GM12878 (cell line): Measurements from ENCODE around the gene IL1R2. TPM values are rescaled to one million over a fixed set of nuclear protein-coding genes. Genes with fewer than 3 reads are reported as not detected.

Source experiments
- ATAC-seq: fragments of 200-7000 bp; cut with Tn5 transposase; 3 replicates; pipeline ENCODE4 v1.9.1; 2020; ENCODE audit warnings: mild to moderate bottlenecking, moderate library complexity
- BruUV-seq: library from RNA; stranded (reverse); fragments of 400-500 nt; replicated peaks from 2 replicates; lab custom pipeline; 2021; lab: Mats Ljungman, UMichigan
- CTCF ChIA-PET: fragments of 300-600 bp; sonication (Branson Sonifier 250); formaldehyde crosslinking; extraction: SDS; loops from one replicate; lab custom pipeline; 2021; ENCODE audit warnings: inconsistent platforms; lab: Yijun Ruan, JAX
- POLR2A ChIA-PET: fragments of 350-600 bp; formaldehyde crosslinking; extraction: SDS; loops from one replicate; lab custom pipeline; 2021; ENCODE audit warnings: inconsistent platforms; lab: Charles Lee
- RAD21 ChIA-PET: fragments of 300-600 bp; sonication (Branson Sonifier 250); formaldehyde crosslinking; loops from one replicate; lab custom pipeline; 2023; ENCODE audit warnings: antibody characterized with exemption; ENCODE audit not compliant: unreplicated experiment; lab: Charles Lee
- SMC1A ChIA-PET: fragments of 300-600 bp; sonication (Branson Sonifier 250); formaldehyde crosslinking; loops from one replicate; lab custom pipeline; 2023; ENCODE audit not compliant: unreplicated experiment, uncharacterized antibody; lab: Charles Lee
- DNase-seq: peaks from one replicate; pipeline ENCODE4 v3.0.0-alpha.2; 2011; ENCODE audit warnings: low read depth, low spot score
- FAIRE-seq: peaks from 3 replicates; lab custom pipeline; 2011; peaks lifted over from hg19 to GRCh38; lab: Jason Lieb, UNC
- H2AFZ ChIP-seq: 2 replicates; pipeline ENCODE4 v1.6.0; 2011; ENCODE audit warnings: low read depth, low read length, control low read depth; ENCODE audit not compliant: control insufficient read depth
- H3K27ac ChIP-seq: 2 replicates; pipeline ENCODE4 v1.5.1; 2011; ENCODE audit warnings: control low read depth; ENCODE audit not compliant: control insufficient read depth, insufficient read depth
- H3K27me3 ChIP-seq, 2 experiments: replicated peaks in 1 of 2; 2 replicates each; pipeline versions ENCODE4 v1.6.0 to v1.6.1; 2011; ENCODE audit warnings: low read length in 1 of 2; ENCODE audit not compliant: control insufficient read depth in 2 of 2, insufficient read depth in 2 of 2
- H3K36me3 ChIP-seq, 2 experiments: 2 replicates each; pipeline ENCODE4 v1.5.1; 2011; ENCODE audit warnings: low read length in 1 of 2; ENCODE audit not compliant: control insufficient read depth in 2 of 2, insufficient read depth in 2 of 2
- H3K4me1 ChIP-seq: 2 replicates; pipeline ENCODE4 v1.6.1; 2011; ENCODE audit warnings: mild to moderate bottlenecking, low read length, moderate library complexity, mixed read lengths; ENCODE audit not compliant: control insufficient read depth, insufficient read depth
- H3K4me2 ChIP-seq: 2 replicates; pipeline ENCODE4 v1.6.0; 2011; ENCODE audit warnings: control low read depth; ENCODE audit not compliant: control insufficient read depth, insufficient read depth
- H3K4me3 ChIP-seq: fragments of 200-600 bp; sonication (generic); 2 replicates; pipeline ENCODE4 v1.5.1; 2016
- H3K79me2 ChIP-seq: 2 replicates; pipeline ENCODE4 v1.6.0; 2011; ENCODE audit warnings: low read length; ENCODE audit not compliant: control insufficient read depth, insufficient read depth
- H3K9ac ChIP-seq: 2 replicates; pipeline ENCODE4 v1.8.0; 2011; ENCODE audit warnings: low read length, control low read depth, mixed read lengths; ENCODE audit not compliant: control insufficient read depth, insufficient read depth
- H3K9me3 ChIP-seq: replicated peaks from 3 replicates; pipeline ENCODE4 v1.5.1; 2011; ENCODE audit warnings: mild to moderate bottlenecking, low read length; ENCODE audit not compliant: control insufficient read depth, insufficient read depth
- H4K20me1 ChIP-seq: 2 replicates; pipeline ENCODE4 v1.6.0; 2011; ENCODE audit not compliant: control insufficient read depth, insufficient read depth
- BCL3 ChIP-seq: IDR thresholded peaks from 2 replicates; pipeline ENCODE4 v1.6.1; 2011; ENCODE audit warnings: borderline replicate concordance, low read depth, mild to moderate bottlenecking, moderate library complexity, low read length; ENCODE audit not compliant: insufficient read depth, poor library complexity, severe bottlenecking
- CHD2 ChIP-seq: IDR thresholded peaks from 2 replicates; pipeline ENCODE4 v1.6.1; 2011; ENCODE audit warnings: low read depth, low read length, improper control_type of control experiment, borderline replicate concordance
- HDAC6 ChIP-seq: fragments of 200-600 bp; sonication (generic); IDR thresholded peaks from one replicate; pipeline ENCODE4 v1.8.0; 2017; ENCODE audit warnings: antibody characterized with exemption; ENCODE audit not compliant: unreplicated experiment
- PKNOX1 ChIP-seq: fragments of 450-650 bp; IDR thresholded peaks from 2 replicates; pipeline ENCODE4 v1.6.1; 2016; ENCODE audit warnings: mild to moderate bottlenecking
- RCOR1 ChIP-seq: conservative IDR thresholded peaks from 2 replicates; pipeline ENCODE4 v1.6.1; 2012; ENCODE audit warnings: low read depth, low read length, improper control_type of control experiment
- TCF3 ChIP-seq: IDR thresholded peaks from 2 replicates; pipeline ENCODE4 v1.6.1; 2012; ENCODE audit warnings: low read depth, mild to moderate bottlenecking, low read length, borderline replicate concordance; ENCODE audit not compliant: insufficient read depth
- ZBTB4 ChIP-seq: fragments of 450-650 bp; formaldehyde crosslinking; IDR thresholded peaks from 2 replicates; pipeline ENCODE4 v1.4.0; 2022; ENCODE audit warnings: mild to moderate bottlenecking, moderate library complexity
- WGBS: methylation state at CpG from one replicate; pipeline ENCODE4 v1.1.6; 2016; ENCODE audit warnings: low lambda C conversion rate; ENCODE audit not compliant: insufficient replicate concordance, insufficient coverage; ENCODE audit errors: missing lambda C conversion rate; 5-methylcytosine and 5-hydroxymethylcytosine counted together
- in situ Hi-C: fragments of 300-500 bp; cut with MboI; formaldehyde crosslinking; loops from 9 replicates; pipeline ENCODE4 v1.14.3; 2018; ENCODE audit warnings: mixed read lengths
- intact Hi-C: fragments of 100-400 bp; cut with micrococcal nuclease; formaldehyde crosslinking; loops from one replicate; pipeline ENCODE4 v1.14.2; 2022; ENCODE audit not compliant: unreplicated experiment
- polyA plus RNA-seq, 11 experiments: library from polyadenylated mRNA; depleted of rRNA in 4 of 11; unstranded in 6 of 11; stranded (reverse) in 5 of 11; fragments of >200 nt; fragmentation: Nextera tagmentation in 4 of 11; fragmentation: Illumina TruSeq in 1 of 11; extraction: Ambion mirVana in 4 of 11; extraction: Trizol in 1 of 11; gene quantifications; 1 replicate in 1 of 11; 2 replicates in 10 of 11; pipeline versions ENCODE4 v1.2.1 to v1.2.3, GENCODE V29; 2011 to 2016; ENCODE audit warnings: inconsistent platforms in 2 of 11, missing spikeins in 2 of 11, low read depth in 1 of 11
- total RNA-seq, 4 experiments: library from RNA; depleted of rRNA in 3 of 4; stranded (reverse); fragments of >200 nt in 3 of 4; fragmentation: Illumina TruSeq in 1 of 4; extraction: Trizol in 1 of 4; gene quantifications; 2 replicates each; pipeline versions ENCODE4 v1.2.1 to v1.2.3, GENCODE V29; 2013 to 2021

IL1R2 gene
- total and polyA plus RNA-seq, 10 of the 15 experiments (the other 5 are each of a cell fraction or from before 2014, with no cell fraction given): 0.44 to 6.4 (median 0.62) TPM

GRCh38 chr2:101961338-101962191 is 30.2 kb upstream of the IL1R2 start:
- ChIA-PET RAD21 (no interaction called here), CTCF (interaction anchor here (1.0 kb wide), 1 partner anchor 26 kb away, joined by 3 read pairs; no protein-coding TSS in a partner anchor), SMC1A (no interaction called here), POLR2A (no interaction called here)
- FAIRE-seq (no peak), ATAC-seq (no peak), DNase-seq (no peak)
- H3K27me3 ChIP-seq: peaks cover 0 to 3% of the 10 kb centered on the region in 2 experiments; a peak in 1 of 4 replicates
- WGBS: 21% methylated on average over 12 of the region's 12 CpGs
- no peak overlapping the region for H2AFZ ChIP-seq
- no peak overlapping the region for H3K27ac ChIP-seq
- no peak overlapping the region for H3K4me2 ChIP-seq
- no peaks in the 10 kb centered on the region for H4K20me1 ChIP-seq
- no peaks in the 10 kb centered on the region for H3K4me1 ChIP-seq
- no peak for TF ChIP-seq BCL3
- TF ChIP-seq TCF3: no peak
- H3K36me3 ChIP-seq: no peaks in the 10 kb centered on the region
- in situ Hi-C loops: no loop called here
- no peak overlapping the region for H3K4me3 ChIP-seq
- no peaks in the 10 kb centered on the region for H3K79me2 ChIP-seq
- intact Hi-C loops: no loop called here
- no peaks in the 10 kb centered on the region; the same call in 2 of the 3 replicates for H3K9me3 ChIP-seq
- BruUV-seq: no TSS peak
- no peak overlapping the region for H3K9ac ChIP-seq

GRCh38 chr2:101962309-101962708 is 29.5 kb upstream of the IL1R2 start:
- Histone ChIP-seq H3K36me3 (no peaks in the 10 kb centered on the region), H3K9me3 (no peaks in the 10 kb centered on the region; the same call in 2 of the 3 replicates), H3K27ac (no peak overlapping the region), H3K9ac (no peak overlapping the region), H4K20me1 (no peaks in the 10 kb centered on the region), H3K4me3 (no peak overlapping the region), H3K4me2 (no peak overlapping the region), H2AFZ (no peak overlapping the region), H3K79me2 (no peaks in the 10 kb centered on the region), H3K27me3 (peaks cover 0 to 3% of the 10 kb centered on the region in 2 experiments; a peak in 1 of 4 replicates), H3K4me1 (no peaks in the 10 kb centered on the region)
- ATAC-seq (no peak), FAIRE-seq (no peak), DNase-seq (no peak)
- WGBS: 41% methylated on average over 11 of the region's 11 CpGs
- BruUV-seq: no TSS peak
- SMC1A ChIA-PET: interaction anchor here (1.1 kb wide), 1 partner anchor 78 kb away, joined by 4 read pairs; no protein-coding TSS in a partner anchor
- CTCF ChIA-PET: interaction anchor here (1.0 kb wide), 1 partner anchor 25 kb away, joined by 3 read pairs; no protein-coding TSS in a partner anchor
- in situ Hi-C loops: no loop called here
- POLR2A ChIA-PET: no interaction called here
- intact Hi-C loops: no loop called here
- RAD21 ChIA-PET: no interaction called here
- TF ChIP-seq RCOR1 (no peak), PKNOX1 (no peak), ZBTB4 (CRISPR knock-in tag) (no peak), CHD2 (no peak), HDAC6 (no peak)
